HL-60 (cell line): Measurements from ENCODE around the gene OGFOD2.

Source experiments
- POLR2AphosphoS5 ChIP-seq: IDR thresholded peaks from 2 replicates; pipeline ENCODE4 v1.6.1; 2012; ENCODE audit warnings: low read depth
- TF ChIP-seq, protein P1 (sequence below): IDR thresholded peaks from one replicate; pipeline ENCODE4 v1.5.1; 2011; ENCODE audit warnings: low read length, control low read depth, inconsistent platforms; ENCODE audit not compliant: insufficient read depth

DNA sequence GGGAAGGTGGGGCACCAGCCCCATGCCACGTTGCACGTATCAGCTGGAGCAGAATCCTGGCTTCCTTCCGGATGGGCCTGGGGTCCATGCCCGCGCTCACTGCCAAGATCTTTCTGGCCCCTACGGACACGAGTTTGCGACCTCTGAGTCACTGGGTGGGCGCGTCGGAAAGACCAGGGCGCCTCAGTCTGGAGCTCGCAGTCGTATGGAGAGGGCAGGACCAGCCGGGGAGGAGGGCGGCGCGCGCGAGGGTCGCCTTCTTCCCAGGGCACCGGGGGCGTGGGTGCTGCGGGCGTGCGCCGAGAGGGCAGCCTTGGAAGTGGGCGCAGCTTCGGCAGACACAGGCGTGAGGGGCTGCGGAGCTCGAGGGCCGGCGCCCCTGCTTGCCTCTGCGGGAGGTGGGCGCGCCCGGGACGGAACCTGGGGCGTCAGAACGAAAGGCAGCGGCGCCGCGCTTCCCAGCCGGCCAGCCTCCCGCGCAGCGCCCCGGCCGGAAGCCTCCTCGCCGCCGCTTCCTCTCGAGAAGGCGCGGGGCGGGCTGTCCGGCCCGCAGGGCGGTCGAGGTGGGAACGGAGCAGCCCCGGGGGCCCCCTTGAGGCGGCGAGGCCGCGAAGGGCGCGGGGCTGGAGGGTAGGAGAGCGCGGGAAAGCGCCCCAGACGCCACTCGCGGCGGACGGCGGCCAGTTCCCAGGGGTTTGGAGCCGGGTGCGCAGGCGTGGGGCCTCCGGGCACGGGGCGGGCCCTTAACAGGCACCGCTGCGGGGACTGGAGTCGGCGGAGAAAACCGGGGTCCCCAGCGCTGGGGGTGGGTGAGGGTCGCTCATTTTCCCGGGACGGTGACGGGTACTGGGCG, 5.4 kb downstream of the OGFOD2 start, which contains the start of gene ARL6IP4:
- TF ChIP-seq, protein P1, sequence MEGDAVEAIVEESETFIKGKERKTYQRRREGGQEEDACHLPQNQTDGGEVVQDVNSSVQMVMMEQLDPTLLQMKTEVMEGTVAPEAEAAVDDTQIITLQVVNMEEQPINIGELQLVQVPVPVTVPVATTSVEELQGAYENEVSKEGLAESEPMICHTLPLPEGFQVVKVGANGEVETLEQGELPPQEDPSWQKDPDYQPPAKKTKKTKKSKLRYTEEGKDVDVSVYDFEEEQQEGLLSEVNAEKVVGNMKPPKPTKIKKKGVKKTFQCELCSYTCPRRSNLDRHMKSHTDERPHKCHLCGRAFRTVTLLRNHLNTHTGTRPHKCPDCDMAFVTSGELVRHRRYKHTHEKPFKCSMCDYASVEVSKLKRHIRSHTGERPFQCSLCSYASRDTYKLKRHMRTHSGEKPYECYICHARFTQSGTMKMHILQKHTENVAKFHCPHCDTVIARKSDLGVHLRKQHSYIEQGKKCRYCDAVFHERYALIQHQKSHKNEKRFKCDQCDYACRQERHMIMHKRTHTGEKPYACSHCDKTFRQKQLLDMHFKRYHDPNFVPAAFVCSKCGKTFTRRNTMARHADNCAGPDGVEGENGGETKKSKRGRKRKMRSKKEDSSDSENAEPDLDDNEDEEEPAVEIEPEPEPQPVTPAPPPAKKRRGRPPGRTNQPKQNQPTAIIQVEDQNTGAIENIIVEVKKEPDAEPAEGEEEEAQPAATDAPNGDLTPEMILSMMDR: no peak
- TF ChIP-seq POLR2AphosphoS5: peak; percentile 81
